Measurements from ENCODE around the gene SPATA32.
"Not testable (repeated sequence)": the region's sequence is repeated elsewhere in the genome, so short reads cannot be mapped to it uniquely, and the experiment has no call there.

Gene SPATA32

DNA sequence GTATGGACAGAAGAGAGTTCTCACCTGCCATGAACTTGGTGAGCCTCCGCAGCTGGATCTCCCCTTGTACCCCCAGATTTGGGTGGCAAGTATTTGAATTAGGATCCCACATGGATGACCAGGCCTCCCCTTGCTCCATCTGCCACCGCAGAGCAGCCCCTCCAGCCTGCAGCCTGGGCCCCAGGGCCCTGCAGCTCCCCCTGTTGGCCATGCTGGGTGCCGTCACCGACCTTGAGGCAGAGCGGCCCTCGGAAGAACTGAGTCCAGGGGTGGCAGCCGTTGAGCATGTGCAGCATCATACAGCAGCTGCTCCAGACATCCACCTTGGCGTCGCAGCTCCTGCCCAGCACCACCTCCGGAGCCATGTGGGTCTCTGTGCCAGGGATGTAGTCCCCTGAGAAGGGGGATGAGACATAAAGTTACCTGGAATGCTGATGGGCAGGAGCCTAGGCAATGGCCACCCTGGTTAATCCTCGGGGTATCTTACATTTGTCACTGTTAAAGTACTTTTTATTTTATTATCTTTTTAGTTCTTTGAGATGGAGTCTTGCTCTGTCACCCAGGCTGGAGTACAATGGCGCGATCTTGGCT lies 9.0 kb upstream of the SPATA32 start:
- no peak for DNase-seq (ENCODE audit: low read depth)

DNA sequence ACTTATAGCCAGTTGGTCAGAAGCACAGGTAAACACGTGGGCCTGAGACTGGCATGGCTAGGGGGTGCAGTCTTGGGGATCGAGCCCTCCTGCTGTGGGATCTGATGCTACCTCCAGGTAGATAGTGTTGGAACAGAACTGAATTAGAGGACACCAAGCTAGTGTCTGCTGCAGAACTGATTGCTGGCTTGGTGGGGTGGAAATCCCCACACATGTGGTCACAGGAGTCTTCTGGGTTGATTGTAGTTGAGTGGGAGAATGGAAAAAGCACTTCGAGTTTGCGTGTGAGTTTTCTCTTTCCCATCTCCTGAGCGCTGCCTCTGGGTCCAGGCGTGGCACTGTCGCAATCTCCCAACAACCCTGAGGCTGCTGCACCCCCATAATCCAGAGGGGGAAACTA lies 8.0 kb upstream of the SPATA32 start:
- DNase-seq (ENCODE audit: low read depth) = no peak

DNA sequence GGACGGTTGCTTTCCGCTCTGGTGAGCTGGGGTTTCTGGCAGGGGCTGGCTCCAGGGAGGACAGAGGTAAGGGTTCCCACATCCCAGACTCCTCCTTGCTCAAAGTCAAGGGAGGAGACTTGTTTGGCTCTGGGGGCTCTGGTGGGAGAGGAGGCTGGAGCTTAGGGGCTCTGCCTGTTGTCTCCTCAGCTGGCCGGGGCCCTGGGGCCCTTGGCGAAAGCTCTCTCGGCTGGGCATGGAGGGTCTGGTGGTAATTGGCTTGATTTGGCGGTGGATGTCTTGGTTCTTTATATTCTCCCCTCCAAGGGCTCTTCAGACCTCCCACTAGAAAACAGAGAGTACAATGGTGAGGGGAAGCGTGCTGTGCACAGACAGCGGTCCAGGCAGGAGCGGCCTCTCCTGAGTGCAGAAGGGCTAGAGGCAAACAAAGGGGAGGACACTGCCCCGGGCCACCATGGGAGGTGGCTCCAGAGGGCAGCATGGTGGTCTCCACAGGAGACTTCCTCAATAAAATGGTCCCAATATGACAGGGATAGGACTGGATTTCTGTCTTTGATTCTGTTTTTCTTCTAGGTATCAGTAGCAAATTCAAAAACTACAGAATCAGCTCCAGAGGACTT lies 5.7 kb upstream of the SPATA32 start:
- no peak for DNase-seq (ENCODE audit: low read depth)

DNA sequence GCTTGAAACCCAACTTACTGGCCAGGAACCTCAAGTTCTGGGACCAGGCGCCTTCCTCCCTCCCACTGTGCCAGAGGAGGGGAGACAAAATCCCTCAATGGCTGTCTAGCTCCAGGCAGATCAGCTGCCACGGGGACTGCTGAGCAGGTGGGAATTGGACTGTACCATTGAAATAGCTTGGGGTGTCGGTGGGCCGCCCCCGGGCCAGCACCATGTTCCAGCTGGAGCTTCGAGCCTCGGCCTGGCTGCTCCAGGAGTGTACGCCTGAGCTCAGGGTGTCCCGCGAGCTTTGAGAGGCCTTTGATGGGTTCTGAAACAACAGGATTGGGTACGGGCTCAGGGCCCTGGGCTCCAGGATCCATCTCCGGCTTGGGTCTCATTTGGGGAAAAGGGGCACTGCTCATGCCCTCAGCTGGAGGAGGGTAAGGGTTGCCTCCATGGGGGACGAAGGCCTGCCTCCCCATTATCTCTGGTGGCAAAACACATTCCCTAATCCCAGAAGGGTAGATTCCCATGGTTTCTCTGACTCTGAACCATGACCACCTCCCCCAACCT lies 4.6 kb upstream of the SPATA32 start:
- DNase-seq (ENCODE audit: low read depth) = no peak

DNA sequence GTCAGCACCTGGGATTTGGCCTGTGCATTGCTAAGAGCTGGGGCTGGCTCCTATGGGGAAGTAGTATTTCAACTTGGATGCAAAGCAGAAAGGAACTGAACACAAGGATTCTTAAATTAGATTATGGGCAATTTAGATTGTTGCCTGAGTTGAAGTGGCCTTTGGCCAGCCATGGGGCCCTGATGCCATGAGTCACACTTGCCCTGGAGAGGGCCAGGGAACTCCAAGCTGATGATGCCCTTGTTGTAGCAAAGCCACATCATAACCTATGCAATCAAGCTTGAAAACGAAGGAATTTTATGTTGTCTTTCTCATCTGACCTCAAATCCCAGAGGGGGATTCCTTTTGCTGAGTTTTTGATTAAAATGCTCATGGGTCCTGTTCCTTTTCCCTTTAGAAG lies 3.9 kb upstream of the SPATA32 start:
- no peak for DNase-seq (ENCODE audit: low read depth)

DNA sequence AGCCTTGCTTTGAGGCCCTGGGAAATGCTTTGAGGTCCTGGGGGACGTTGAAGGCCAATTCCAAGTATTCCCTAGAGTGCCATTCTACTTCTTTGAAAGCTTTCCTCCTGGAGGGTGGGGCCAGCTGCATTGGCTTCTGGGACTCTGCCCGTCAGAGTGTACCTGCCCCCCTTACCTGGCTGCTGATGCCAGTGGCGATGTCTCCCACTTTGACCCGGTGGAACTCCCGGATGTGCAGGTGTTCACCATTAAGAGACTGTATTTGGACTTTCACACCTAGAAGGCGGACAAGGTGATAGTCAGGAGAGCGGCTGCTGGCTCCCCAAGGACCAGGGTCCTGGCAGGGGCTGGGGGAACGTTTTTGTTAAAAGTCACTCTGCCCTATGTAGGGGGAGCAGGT lies 3.1 kb upstream of the SPATA32 start:
- no peak for DNase-seq (ENCODE audit: low read depth)

DNA sequence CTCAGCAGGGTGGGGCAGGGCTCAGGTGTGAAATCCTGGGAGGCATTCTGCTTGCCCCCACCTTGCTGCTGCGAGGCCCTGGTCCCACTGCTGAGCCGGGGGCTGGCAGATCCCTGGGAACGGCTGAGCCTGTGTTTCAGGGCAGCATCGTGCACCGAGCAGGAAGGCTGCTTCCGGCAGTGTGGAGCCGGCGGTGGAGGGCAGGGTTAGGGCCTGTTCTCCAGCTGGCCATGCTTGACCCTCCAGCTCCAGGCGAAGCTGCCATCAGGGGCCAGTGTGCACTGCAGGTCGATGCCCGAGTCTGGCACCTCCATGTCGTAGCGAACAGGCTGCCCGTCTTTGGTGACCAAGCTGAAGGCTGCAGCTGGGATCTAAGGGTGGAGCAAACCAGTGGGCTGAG lies 2.5 kb upstream of the SPATA32 start:
- no peak for DNase-seq (ENCODE audit: low read depth)

DNA sequence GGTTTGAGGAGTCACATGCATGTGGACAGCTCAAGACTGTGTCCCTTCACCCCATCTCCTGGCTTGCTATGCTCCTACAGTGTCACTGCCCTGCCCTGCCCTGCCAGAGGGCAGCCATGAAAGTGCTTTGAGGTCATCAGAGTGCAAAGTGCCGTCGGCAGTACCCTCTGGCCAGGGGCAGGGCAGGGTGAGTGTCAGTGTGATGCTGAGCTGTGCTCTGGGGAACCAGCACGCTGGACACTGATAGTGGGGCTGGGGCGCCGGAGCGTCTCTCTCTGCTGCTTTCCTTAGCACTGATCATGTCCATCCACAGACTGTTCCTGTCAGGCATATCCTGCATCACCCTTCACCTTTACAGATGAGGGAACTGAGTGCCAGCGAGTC lies 1.6 kb upstream of the SPATA32 start:
- no peak for DNase-seq (ENCODE audit: low read depth)

DNA sequence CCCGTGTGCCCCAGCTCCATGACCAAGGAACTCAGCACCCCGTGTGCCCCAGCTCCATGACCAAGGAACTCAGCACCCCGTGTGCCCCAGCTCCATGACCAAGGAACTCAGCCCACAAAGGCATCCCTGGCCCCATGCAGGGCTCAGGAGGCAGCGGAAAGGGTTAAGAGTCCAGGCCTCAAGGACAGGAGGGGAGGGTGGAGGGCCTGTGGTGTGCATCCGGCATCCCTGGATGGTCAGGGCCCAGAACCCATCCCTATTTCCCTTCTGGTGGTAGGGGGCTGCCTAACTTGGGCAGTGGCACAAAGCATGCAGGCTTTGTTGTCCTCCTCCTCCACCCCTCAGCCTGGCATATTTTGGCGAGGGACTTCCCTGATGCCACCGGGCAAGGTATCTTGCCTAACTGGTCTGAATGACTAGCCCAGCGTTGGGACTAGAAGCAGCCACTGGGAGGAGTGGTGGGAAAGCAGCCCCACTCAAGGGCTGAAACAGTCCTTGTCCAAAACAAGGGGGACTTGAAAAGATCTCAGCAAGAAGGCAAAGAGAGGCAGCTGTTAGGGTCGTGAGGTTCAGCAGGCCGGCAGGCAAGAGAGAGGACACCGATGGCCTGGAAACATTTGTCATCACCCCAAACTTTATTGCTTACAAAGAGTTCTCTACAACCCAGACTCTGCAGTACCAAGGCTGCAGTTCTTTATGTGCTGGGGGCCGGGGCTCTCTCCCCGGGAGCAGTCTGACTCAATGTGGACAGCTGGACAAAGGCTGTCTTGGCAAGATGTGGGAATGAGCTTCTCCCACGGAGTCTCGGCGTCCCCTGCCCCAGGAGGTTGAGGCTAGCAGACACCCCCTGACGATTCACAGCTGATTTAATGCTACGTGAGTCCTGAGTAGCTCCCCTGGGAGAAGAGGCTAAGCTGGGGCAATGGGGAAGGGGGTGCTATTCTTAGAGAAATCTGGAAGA lies 902 bp upstream of the SPATA32 start:
- no peak for DNase-seq (ENCODE audit: low read depth)

DNA sequence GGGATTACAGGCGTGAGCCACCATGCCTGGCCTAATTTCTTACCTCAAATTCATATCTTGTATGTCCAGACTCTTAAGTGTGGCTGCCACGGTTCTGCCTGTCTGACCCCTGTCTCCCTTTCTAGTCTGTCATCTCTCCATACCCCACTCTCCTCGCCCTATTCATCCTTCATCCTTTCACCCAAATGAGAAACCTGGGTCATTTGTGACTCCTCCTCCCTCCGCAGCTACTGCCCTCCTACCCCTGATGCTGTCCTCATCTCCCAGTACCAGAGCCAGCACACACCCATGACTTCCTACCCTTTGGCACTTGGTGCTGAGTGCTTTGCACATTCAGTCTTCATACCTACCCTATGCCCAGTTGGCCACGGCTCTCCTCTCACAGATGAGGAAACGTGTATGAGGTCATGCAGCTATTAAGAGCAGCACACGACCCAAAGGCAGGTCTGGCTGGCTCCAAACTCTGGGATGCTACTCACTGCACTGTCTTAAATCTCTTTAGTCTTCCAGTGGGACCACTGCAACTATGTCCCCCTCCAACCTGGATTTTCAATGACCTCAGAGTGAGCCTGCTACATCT lies 1.6 kb downstream of the SPATA32 start:
- no peak for DNase-seq (ENCODE audit: low read depth)

DNA sequence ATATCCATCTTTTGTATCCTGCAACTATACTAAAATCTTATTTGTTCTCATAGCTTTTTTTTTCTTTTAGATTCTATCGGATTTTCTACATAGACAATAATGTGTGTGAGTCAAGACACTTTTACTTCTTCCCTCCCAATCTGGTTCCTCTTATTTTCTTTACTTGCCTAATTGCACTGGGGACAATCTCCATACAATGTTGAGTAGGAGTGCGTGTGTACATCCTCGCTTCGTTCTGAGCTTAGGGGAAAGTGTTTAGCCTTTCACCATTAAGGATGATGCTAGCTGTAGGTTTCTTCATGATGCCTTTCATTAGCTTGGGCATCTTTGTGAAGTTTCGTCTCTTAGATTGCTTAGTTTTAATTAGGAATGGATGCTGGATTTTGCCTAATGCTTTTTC lies 2.9 kb downstream of the SPATA32 start:
- DNase-seq (ENCODE audit: low read depth) = no peak

DNA sequence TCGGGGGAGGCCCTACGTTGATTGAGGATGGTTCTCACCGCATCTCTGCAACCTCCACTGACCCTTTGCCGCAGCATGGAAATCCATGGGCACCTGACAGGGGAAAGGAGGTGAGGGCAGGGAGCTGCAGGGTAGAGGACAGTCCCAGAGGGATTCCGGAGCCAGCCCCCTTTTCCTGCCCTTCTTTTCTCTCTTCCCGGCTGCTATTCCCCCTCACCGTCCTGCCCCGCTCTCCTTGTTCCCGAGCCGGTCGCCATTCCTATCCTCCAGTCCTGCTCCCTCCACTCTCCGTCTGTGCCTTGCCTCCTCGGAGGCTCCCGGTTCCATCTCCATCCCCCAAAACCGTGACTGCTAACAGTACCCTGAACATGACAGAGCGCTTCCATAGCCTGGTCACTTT lies 4.8 kb downstream of the SPATA32 start:
- DNase-seq (ENCODE audit: low read depth) = no peak

DNA sequence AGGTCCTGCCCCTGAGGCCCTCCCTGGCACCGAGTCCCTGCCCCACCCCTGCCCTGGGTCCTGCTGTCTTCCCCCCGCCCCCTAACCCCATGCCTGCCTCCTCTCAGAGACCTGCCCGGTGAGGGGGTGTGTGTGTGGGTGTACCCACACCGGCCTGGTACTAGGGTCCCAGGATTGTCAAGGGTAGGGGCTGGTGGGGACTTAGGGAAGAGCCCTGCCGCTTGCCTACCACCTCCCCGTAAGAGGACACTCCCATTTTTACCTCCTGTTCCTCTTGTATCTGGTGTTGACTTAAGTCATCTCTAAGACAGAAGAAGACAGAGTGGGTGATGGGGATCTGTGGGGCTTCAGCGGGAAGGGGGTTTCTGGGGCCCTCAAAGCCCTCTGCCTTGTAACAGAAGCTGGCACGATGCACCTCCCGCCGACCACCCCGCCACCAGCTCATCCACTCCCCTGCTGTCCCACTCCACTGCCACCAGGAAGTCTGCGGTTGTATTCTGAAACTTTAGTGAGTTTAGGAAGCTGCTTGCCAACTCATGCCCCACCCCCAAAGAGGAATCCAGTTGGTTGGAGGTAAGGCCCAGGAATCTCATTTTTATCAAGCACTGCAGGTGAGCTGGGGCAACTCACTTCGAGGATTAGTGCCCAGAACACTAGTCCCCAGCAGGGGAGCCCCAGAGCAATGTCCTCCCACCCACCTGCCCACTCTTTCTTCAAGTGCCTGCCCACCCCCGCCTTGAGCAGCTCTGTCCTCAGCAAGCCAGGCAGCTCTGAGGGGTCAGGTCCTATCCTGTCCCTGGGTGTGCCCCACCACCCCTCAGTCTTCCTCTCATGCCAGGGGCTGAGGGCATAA lies 5.6 kb downstream of the SPATA32 start:
- no peak for DNase-seq (ENCODE audit: low read depth)

DNA sequence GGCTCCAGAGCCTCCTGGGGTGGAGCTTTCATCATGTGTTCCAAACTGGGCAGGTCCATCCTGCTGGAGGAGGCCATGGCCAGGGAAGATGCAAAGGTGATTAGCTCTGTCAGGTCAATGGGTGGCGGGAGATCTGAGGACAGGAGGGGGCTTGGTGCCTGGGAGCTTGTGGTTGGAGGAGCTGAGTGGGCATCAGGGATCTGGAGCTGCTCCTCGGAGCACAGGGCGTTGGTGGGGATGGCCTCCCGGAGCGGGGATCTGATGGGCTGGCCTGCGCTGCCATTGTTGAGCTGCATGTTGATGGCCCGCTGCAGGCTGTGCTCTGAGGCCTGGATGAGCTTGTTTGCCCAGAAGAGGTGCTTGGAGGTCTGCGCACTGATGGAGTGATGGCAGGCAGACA lies 6.5 kb downstream of the SPATA32 start:
- DNase-seq (ENCODE audit: low read depth) = no peak

DNA sequence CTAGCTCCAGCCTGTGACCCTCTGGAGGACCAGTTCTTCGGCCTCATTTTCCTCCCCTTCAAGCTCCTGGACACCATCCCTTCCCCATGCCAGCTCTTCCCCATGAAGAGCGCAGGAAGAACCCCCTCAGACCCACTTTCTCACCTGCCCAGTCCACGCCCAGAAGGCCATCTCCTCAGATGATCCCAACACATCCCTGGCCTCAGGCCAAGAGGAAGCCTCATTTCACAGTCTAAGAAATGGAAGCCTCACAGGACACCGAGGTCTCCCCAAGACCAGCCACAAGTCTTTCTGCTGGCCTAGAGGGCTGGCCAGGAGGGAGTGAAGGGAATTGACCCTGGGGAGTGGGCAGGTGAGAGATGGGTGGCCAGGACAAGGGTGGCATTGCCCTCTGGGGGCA lies 8.0 kb downstream of the SPATA32 start:
- DNase-seq (ENCODE audit: low read depth) = no peak

DNA sequence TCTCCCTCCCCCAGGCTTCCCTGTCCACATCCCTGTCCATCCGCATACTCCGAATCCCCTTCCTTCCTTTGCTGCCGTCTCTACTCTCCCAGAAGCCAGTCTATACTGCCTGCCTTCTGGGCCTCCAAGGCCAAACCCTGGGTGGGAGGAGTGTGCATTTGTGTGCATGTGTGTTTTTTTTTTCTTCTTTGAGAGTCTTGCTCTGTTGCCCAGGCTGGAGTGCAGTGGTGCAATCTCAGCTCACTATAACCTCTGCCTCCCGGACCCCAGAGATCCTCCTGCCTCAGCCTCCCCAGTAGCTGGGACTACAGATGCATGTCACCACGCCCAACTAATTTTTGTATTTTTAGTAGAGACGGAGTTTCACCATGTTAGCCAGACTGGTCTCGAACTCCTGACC lies 8.7 kb downstream of the SPATA32 start:
- DNase-seq (ENCODE audit: low read depth) = not testable (repeated sequence)

DNA sequence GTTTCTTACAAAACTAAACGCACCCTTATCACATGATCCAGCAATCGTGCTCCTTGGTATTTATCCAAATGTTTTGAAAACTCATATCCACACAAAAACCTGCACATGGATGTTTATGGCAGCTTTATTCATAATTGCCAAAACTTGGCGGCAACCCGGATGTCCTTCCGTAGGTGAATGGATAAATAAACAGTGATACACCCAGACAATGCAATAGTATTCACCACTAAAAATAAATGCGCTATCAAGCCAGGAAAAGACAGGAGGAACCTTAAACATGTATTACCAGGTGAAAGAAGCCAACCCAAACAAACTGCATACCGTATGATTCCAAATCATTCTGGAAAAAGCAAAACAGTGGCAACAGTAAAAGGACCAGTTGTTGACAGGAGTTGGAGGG lies 10.0 kb downstream of the SPATA32 start:
- no peak for DNase-seq (ENCODE audit: low read depth)

DNA sequence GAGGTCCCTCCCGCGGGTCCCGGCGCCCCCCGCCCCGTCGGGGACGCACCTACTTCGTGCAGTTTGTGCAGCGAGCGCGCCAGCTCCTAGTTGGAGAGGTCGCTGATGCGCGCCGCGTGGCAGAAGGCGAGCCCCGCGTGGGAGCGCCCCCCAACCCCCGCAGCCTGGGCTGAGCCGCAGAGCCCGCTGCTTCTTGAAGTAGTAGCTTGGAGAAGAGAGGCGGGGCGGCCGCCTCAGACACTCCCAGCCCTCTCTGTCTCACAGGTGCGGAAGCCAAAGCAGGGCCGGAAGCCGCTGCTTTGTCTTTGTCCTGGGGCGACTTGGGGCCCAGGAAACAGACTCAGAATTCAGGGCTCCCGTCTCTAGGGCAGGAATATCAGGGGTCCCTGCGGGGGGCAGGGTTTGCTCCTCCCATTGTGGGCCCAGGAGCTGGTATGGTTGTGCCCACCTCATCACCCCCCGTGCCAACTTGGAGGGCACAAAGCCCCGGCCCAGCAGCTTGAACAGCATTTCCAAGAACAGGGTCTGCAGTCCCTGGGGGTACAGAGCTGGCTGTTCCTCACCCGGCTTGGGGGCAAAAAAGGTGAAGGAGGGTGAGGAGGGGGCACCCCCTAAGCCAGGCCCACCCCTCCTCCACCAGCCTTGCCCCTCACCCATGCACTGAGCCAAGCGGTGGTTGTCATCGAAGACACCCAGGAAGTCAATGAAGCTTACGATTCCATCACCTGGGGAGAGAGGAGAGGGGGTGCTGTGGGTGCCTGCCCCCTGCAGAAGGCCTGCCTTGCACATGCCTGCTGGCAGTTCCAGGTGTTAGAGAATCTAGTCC lies 13.5 kb downstream of the SPATA32 start:
- peak; percentile 75 for DNase-seq (ENCODE audit: low read depth)

DNA sequence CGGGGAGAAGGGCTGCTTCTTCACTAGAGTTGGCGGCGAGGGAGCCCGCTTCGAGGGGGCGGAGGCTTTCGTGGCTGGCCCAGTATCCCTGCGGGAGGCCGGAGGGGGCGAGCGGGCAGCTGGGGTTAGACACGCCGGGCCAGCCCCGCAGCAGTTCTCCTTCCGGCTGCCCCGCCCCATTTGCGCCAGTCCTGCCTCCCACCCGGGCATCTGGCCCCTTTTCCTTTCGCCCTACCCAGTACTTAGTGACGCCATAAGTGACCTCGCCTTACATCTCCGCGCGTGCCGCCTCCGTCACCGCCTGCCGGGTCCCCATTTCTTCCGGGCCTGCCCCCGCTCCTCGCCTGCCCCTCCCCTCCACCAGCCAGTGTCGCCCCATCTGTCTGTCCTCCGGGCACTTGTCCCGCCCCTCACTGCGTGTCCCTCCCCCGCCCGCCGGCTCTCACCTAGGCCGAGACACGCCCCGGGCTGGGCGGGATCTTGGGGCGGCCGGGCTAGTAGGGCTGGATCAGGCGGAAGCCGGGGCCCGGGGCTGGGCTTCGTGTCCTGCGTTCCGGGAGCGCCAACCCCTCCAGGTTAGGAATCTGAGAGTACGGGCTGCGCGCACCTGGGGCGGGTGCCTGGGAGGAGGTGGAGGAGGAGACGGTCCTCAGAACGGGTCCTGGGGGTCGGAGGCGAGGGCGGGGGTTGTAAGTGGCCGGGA lies 14.3 kb downstream of the SPATA32 start:
- DNase-seq (ENCODE audit: low read depth) = peak; percentile 95

DNA sequence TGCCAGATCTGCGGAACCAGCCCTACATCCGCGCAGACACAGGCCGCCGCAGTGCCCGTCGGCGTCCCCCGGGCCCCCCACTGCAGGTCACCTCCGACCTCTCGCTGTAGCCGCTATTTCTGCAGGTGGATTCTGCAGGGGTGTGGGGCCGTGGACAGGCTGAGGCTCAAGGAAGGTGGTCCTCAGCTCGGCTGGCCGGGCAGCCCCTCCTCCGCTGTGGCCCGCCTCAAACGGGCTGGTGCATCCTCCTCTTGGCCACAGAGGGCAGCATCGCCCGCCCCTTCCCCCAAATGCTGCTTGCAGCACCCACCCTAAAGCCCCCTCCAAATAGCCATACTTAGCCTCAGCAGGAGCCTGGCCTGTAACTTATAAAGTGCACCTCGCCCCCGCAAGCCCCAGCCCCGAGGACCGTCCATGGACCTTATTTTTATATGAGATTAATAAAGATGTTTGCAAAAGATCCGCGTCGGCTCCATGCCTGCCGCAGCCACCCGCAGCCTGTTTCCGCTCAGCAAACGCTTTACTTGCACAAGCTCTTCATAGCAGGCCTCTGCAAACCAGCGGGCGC lies 14.9 kb downstream of the SPATA32 start:
- DNase-seq (ENCODE audit: low read depth) = no peak
